Testis (tissue), 3 donors: ENCODE results near the gene MOCOS. TPM values are rescaled to one million over a fixed set of nuclear protein-coding genes. Genes with fewer than 3 reads are reported as not detected.

ENCODE experiments used
- DNase-seq: peaks from one replicate; pipeline ENCODE4 v3.0.0-alpha.2; 2019
- H3K27ac ChIP-seq, 2 donors: fragments of 200-600 bp; sonication (generic); one replicate each; pipeline ENCODE4 v1.5.1; 2019
- H3K27me3 ChIP-seq: fragments of 200-600 bp; sonication (generic); one replicate; pipeline ENCODE4 v1.5.1; 2019
- H3K36me3 ChIP-seq: fragments of 200-600 bp; sonication (generic); one replicate; pipeline ENCODE4 v1.5.1; 2017; ENCODE audit warnings: low read depth; ENCODE audit errors: missing control alignments
- H3K4me1 ChIP-seq: fragments of 200-600 bp; sonication (generic); one replicate; pipeline ENCODE4 v1.5.1; 2019
- H3K4me3 ChIP-seq, 2 donors: fragments of 200-600 bp; sonication (generic); one replicate each; pipeline ENCODE4 v1.5.1; 2017 to 2019
- H3K9me3 ChIP-seq: fragments of 200-600 bp; sonication (generic); one replicate; pipeline ENCODE4 v1.5.1; 2017
- POLR2A ChIP-seq: fragments of 450-650 bp; IDR thresholded peaks from one replicate; pipeline ENCODE4 v1.6.1; 2017; ENCODE audit warnings: antibody characterized with exemption, mild to moderate bottlenecking, moderate library complexity
- WGBS, 2 donors: methylation state at CpG; one replicate each; pipeline ENCODE4 v1.1.5; 2018; 5-methylcytosine and 5-hydroxymethylcytosine counted together
- intact Hi-C: fragments of 100-400 bp; cut with DNase I; formaldehyde crosslinking; loops from one replicate; pipeline ENCODE4 v1.15.1; 2023; ENCODE audit warnings: low total_unique reads
- polyA plus RNA-seq: library from polyadenylated mRNA; stranded (reverse); fragments of 350-450 nt; fragmentation: Illumina TruSeq; extraction: RNeasy Lipid Tissue Mini Kit (QIAGEN cat#74804); gene quantifications from one replicate; pipeline ENCODE4 v1.2.3, GENCODE V29; 2014; ENCODE audit warnings: low read depth, low replicate concordance; ENCODE audit not compliant: insufficient read depth
- total RNA-seq, 2 donors: library from RNA; depleted of rRNA; stranded (reverse); fragments of >200 nt; gene quantifications; one replicate each; pipeline ENCODE4 v1.2.3, GENCODE V29; 2016
- TF ChIP-seq, protein P1 (sequence below), 3 experiments: fragments of 450-650 bp in 2 of 3; fragments of 200-600 bp in 1 of 3; sonication (generic) in 1 of 3; IDR thresholded peaks; one replicate each; pipeline ENCODE4 v1.5.1; 2016 to 2019; ENCODE audit warnings: antibody characterized with exemption in 3 of 3, mild to moderate bottlenecking in 2 of 3, moderate library complexity in 1 of 3

MOCOS gene
- total and polyA plus RNA-seq, 3 donors from 2014 or later: 1.5 to 2.9 (median 1.9) TPM

DNA sequence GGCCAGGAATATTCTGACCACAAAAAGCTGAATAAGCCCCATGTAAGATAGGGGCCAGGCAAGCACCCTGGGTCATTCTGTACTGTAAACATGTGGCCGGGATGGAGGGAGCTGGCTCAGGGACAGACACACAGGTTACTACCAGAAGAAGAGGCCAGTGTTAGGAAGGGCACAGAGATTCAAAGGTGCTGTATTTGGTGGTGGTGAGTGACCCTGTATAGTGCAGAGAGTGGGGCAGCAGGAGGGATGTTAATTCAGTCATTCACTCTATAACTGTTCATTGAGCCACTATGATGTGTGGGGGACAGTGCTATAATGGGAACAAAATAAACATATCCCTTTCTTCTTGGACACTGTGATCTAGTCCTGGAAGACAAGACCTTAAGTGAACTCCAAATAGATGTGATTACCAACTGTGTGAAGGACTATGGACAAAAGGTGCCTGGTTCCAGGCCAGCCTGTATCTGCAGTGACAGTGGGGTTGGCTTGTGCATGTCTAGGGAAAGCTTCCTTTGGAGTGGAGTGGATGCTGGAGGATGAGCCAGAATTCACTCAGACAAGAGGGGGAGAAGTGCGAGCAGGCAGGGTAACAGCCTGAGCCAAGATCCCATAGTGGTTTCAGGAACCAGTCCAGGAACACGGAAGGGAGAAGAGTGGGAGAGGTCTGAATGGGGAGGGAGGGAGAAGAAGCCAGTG, 8.3 kb downstream of the MOCOS start:
- TF ChIP-seq, protein P1, sequence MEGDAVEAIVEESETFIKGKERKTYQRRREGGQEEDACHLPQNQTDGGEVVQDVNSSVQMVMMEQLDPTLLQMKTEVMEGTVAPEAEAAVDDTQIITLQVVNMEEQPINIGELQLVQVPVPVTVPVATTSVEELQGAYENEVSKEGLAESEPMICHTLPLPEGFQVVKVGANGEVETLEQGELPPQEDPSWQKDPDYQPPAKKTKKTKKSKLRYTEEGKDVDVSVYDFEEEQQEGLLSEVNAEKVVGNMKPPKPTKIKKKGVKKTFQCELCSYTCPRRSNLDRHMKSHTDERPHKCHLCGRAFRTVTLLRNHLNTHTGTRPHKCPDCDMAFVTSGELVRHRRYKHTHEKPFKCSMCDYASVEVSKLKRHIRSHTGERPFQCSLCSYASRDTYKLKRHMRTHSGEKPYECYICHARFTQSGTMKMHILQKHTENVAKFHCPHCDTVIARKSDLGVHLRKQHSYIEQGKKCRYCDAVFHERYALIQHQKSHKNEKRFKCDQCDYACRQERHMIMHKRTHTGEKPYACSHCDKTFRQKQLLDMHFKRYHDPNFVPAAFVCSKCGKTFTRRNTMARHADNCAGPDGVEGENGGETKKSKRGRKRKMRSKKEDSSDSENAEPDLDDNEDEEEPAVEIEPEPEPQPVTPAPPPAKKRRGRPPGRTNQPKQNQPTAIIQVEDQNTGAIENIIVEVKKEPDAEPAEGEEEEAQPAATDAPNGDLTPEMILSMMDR (IDR thresholded peaks at IDR 0.05): no peak
- TF ChIP-seq POLR2A: no peak
- no peaks in the 10 kb centered on the region for H3K27me3 ChIP-seq
- no peaks in the 10 kb centered on the region for H3K9me3 ChIP-seq
- intact Hi-C loops: no loop called here
- H3K4me1 ChIP-seq: no peaks in the 10 kb centered on the region
- no peaks in the 10 kb centered on the region for H3K36me3 ChIP-seq
- H3K4me3 ChIP-seq: no peak overlapping the region
- no peak for DNase-seq
- 40 to 43% methylated on average over 3 of the region's 3 CpGs for WGBS, 2 donors
- no peak overlapping the region for H3K27ac ChIP-seq

DNA sequence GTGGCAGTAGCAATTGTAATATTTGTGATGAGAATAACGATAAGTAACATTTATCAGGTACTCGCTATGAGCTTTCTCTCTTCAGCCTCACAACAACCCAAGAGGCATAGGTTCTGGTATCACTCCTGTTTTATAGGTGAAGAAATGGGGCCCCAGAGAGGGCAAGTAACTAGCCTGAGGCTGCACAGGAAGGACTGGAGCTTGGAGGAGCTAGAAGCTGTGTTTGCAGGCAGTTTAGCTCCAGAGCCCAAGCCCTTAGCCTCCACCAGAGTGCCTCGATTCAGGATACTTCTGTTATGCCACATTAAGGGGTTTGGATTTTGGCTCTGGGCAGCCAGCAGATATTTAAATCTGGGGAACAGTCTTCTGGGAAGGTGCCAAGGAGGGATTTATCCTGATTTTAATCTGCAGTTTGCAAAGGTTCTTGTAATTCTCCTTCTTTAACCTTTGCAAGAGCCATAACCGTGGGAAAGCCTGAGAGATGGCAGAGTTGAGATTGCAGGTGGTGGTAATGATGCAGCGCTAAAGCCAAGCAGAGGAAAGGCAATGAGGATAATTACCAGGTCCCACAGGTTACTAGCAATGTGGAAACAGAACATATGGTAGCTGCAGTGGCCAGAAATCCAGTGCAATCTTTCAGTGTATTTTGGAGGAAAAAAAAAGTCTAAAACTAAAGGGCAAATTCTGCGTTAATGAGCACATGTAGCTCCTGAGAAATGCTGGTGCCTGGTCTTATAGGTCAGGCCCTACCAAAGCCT, 9.1 kb downstream of the MOCOS start:
- Histone ChIP-seq H3K9me3 (no peaks in the 10 kb centered on the region), H3K36me3 (no peaks in the 10 kb centered on the region), H3K27me3 (no peaks in the 10 kb centered on the region), H3K4me3 (no peak overlapping the region), H3K4me1 (no peaks in the 10 kb centered on the region), H3K27ac (no peak overlapping the region)
- 63 to 70% methylated on average over 6 of the region's 6 CpGs for WGBS, 2 donors
- TF ChIP-seq, protein P1 (IDR thresholded peaks at IDR 0.05): no peak
- TF ChIP-seq POLR2A: no peak
- intact Hi-C loops: no loop called here
- DNase-seq: no peak

DNA sequence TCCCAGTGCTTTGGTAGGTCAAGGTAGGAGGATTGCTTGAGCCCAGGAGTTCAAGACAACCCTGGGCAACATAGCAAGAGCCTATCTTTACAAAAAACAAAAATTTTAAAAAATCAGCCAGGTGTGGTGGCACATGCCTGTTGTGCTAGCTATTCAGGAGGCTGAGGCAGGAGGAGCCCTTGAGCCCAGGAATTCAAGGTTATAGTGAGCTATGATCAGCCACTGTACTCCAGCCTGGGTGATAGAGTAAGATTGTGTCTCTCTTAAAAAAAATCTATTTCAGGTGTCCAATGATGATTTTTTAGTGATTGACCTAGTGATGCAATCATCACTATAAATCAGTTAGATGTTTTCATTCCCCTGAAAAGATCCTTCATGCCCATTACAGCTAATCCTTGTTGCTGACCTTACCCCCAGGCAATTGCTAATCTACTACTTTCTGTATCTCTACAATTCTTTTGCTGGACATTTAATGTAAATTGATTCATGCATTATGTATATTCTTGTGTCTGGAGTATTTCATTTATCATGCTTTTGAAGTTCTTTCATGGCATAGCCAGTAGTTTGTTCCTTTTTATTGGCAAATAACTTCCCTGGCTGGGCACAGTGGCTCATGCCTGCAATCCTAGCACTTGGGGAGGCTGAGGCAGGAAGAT, 10.3 kb downstream of the MOCOS start:
- H3K4me1 ChIP-seq: no peaks in the 10 kb centered on the region
- H3K36me3 ChIP-seq: no peaks in the 10 kb centered on the region
- no peak overlapping the region for H3K4me3 ChIP-seq
- TF ChIP-seq, protein P1 (IDR thresholded peaks at IDR 0.05): no peak
- TF ChIP-seq POLR2A: no peak
- intact Hi-C loops: no loop called here
- DNase-seq: no peak
- no peaks in the 10 kb centered on the region for H3K9me3 ChIP-seq
- no peak overlapping the region for H3K27ac ChIP-seq
- no peaks in the 10 kb centered on the region for H3K27me3 ChIP-seq

DNA sequence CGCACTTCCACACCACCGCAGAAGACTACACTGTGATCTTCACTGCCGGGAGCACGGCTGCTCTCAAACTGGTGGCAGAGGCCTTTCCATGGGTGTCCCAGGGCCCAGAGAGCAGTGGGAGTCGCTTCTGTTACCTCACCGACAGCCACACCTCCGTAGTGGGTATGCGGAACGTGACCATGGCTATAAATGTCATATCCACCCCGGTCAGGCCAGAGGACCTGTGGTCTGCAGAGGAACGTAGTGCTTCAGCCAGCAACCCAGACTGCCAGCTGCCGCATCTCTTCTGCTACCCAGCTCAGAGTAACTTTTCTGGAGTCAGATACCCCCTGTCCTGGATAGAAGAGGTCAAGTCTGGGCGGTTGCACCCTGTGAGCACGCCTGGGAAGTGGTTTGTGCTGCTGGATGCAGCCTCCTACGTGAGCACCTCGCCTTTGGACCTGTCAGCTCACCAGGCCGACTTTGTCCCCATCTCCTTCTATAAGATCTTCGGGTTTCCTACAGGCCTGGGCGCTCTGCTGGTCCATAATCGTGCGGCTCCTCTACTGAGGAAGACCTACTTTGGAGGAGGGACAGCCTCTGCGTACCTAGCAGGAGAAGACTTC, 12.5 kb downstream of the MOCOS start:
- Histone ChIP-seq H3K27me3 (no peaks in the 10 kb centered on the region), H3K36me3 (no peaks in the 10 kb centered on the region), H3K27ac (no peak overlapping the region), H3K4me3 (no peak overlapping the region), H3K9me3 (no peaks in the 10 kb centered on the region), H3K4me1 (no peaks in the 10 kb centered on the region)
- intact Hi-C loops: no loop called here
- 88 to 95% methylated on average over 17 to 21 of the region's 22 CpGs for WGBS, 2 donors
- DNase-seq: no peak
- TF ChIP-seq, protein P1 (IDR thresholded peaks at IDR 0.05): no peak
- TF ChIP-seq POLR2A: no peak
